Vagina (tissue), 2 donors: Measurements from ENCODE around the gene SLC3A2. TPM values are rescaled to one million over a fixed set of nuclear protein-coding genes. Genes with fewer than 3 reads are reported as not detected.

Experiments
- DNase-seq, 2 donors: peaks; one replicate each; pipeline ENCODE4 v3.0.0-alpha.2; 2017; ENCODE audit errors: extremely low spot score in 2 of 2
- H3K27ac ChIP-seq: fragments of 200-600 bp; sonication (generic); one replicate; pipeline ENCODE4 v1.5.1; 2019
- H3K27me3 ChIP-seq: fragments of 200-600 bp; sonication (generic); one replicate; pipeline ENCODE4 v1.5.1; 2019
- H3K36me3 ChIP-seq, 2 donors: fragments of 200-600 bp; sonication (generic); one replicate each; pipeline ENCODE4 v1.5.1; 2017 to 2019
- H3K4me1 ChIP-seq: fragments of 200-600 bp; sonication (generic); one replicate; pipeline ENCODE4 v1.5.1; 2019
- H3K4me3 ChIP-seq, 2 donors: fragments of 200-600 bp; sonication (generic); 1 replicate in 1 of 2; 2 replicates in 1 of 2; pipeline ENCODE4 v1.5.1; 2016 to 2019
- H3K9me3 ChIP-seq: fragments of 200-600 bp; sonication (generic); one replicate; pipeline ENCODE4 v1.5.1; 2019
- POLR2A ChIP-seq, 2 donors: fragments of 450-650 bp; IDR thresholded peaks; one replicate each; pipeline ENCODE4 v1.6.1; 2017; ENCODE audit warnings: antibody characterized with exemption in 2 of 2, mild to moderate bottlenecking in 2 of 2, moderate library complexity in 2 of 2
- POLR2AphosphoS5 ChIP-seq, 2 donors: sonication (generic); formaldehyde crosslinking; IDR thresholded peaks; one replicate each; pipeline ENCODE4 v1.9.0; 2017; ENCODE audit warnings: antibody characterized with exemption in 2 of 2, mild to moderate bottlenecking in 2 of 2, low read depth in 1 of 2; ENCODE audit not compliant: insufficient read depth in 1 of 2
- intact Hi-C: fragments of 100-400 bp; cut with DNase I; formaldehyde crosslinking; loops from one replicate; pipeline ENCODE4 v1.15.1; 2023
- total RNA-seq: library from RNA; depleted of rRNA; stranded (reverse); fragments of >200 nt; gene quantifications from one replicate; pipeline ENCODE4 v1.2.3, GENCODE V29; 2016
- TF ChIP-seq, protein P1 (sequence below), 3 experiments: fragments of 450-650 bp in 2 of 3; fragments of 200-600 bp in 1 of 3; sonication (generic) in 1 of 3; IDR thresholded peaks; one replicate each; pipeline ENCODE4 v1.5.1; 2017 to 2019; ENCODE audit warnings: antibody characterized with exemption in 3 of 3, mild to moderate bottlenecking in 2 of 3, moderate library complexity in 2 of 3

SLC3A2 gene
- total RNA-seq, 1 donor from 2014 or later = 169 TPM

DNA sequence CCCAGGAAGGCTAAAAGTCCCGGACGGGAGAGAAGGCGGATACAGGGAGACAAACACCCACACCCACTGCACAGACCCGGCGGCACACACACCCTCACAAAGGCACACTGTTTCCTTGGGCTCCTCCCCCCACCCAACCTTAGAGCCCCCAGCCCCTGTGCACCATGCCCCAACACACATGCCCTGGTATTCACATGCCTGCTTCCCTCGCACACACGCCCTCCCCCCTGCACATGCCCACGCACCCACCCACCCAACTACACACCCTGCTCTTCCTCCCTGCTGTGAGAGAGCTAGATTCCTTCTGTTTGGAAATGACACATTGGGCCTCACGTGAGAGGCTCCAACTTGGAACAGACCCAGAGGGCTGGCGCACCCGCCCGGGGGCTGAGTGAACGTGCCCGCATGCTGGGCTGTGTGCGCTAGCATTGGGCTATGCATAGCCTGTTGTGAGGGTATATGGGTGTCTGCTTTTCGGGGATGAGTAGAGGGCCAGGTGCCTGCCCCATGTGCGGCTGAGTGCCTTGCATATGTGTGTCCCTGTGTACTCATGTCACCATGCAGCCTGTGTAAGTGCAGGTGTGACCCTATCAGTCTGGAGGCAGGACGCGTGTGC is 41.0 kb downstream of the SLC3A2 start:
- DNase-seq = no peak
- Histone ChIP-seq H3K36me3 (no peaks in the 10 kb centered on the region), H3K27ac (no peak overlapping the region), H3K4me3 (no peak overlapping the region), H3K27me3 (peaks cover 7% of the 10 kb centered on the region), H3K9me3 (no peaks in the 10 kb centered on the region), H3K4me1 (peaks cover 38% of the 10 kb centered on the region)
- intact Hi-C loops = no loop called here
- TF ChIP-seq POLR2AphosphoS5 (IDR thresholded peaks at IDR 0.05; ENCODE audit: insufficient read depth in 1 of 2, low read depth in 1 of 2) (no peak), POLR2A (IDR thresholded peaks at IDR 0.05) (no peak)
- TF ChIP-seq, protein P1, sequence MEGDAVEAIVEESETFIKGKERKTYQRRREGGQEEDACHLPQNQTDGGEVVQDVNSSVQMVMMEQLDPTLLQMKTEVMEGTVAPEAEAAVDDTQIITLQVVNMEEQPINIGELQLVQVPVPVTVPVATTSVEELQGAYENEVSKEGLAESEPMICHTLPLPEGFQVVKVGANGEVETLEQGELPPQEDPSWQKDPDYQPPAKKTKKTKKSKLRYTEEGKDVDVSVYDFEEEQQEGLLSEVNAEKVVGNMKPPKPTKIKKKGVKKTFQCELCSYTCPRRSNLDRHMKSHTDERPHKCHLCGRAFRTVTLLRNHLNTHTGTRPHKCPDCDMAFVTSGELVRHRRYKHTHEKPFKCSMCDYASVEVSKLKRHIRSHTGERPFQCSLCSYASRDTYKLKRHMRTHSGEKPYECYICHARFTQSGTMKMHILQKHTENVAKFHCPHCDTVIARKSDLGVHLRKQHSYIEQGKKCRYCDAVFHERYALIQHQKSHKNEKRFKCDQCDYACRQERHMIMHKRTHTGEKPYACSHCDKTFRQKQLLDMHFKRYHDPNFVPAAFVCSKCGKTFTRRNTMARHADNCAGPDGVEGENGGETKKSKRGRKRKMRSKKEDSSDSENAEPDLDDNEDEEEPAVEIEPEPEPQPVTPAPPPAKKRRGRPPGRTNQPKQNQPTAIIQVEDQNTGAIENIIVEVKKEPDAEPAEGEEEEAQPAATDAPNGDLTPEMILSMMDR (IDR thresholded peaks at IDR 0.05) = no peak

DNA sequence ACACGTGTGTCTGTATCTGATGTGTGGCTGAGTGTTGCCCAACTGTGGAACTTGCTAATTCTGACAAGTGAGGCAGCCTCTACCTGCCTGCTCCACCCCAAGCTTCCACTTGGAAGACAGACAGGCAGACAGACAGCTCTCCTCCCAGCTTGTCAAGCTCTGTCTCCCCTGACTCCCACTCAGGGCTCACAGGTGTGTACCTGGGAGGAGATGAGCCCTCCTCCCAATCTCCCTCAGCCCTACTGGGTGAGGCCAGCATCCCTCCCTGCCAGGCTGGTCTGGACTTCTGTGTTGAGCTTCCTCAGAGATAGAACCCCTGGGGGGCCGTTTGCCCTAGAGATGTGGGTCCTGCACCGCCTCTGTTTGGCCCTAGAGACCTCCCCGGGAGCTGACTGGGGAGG is 41.5 kb downstream of the SLC3A2 start:
- H3K27me3 ChIP-seq = peaks cover 12% of the 10 kb centered on the region
- TF ChIP-seq, protein P1 (IDR thresholded peaks at IDR 0.05) = no peak
- TF ChIP-seq POLR2A (IDR thresholded peaks at IDR 0.05) = no peak
- TF ChIP-seq POLR2AphosphoS5 (IDR thresholded peaks at IDR 0.05; ENCODE audit: insufficient read depth in 1 of 2, low read depth in 1 of 2) = no peak
- H3K4me1 ChIP-seq = peaks cover 41% of the 10 kb centered on the region
- H3K36me3 ChIP-seq = no peaks in the 10 kb centered on the region
- H3K4me3 ChIP-seq = no peak overlapping the region
- no peak for DNase-seq
- intact Hi-C loops = no loop called here
- H3K27ac ChIP-seq = no peak overlapping the region
- H3K9me3 ChIP-seq = no peaks in the 10 kb centered on the region

DNA sequence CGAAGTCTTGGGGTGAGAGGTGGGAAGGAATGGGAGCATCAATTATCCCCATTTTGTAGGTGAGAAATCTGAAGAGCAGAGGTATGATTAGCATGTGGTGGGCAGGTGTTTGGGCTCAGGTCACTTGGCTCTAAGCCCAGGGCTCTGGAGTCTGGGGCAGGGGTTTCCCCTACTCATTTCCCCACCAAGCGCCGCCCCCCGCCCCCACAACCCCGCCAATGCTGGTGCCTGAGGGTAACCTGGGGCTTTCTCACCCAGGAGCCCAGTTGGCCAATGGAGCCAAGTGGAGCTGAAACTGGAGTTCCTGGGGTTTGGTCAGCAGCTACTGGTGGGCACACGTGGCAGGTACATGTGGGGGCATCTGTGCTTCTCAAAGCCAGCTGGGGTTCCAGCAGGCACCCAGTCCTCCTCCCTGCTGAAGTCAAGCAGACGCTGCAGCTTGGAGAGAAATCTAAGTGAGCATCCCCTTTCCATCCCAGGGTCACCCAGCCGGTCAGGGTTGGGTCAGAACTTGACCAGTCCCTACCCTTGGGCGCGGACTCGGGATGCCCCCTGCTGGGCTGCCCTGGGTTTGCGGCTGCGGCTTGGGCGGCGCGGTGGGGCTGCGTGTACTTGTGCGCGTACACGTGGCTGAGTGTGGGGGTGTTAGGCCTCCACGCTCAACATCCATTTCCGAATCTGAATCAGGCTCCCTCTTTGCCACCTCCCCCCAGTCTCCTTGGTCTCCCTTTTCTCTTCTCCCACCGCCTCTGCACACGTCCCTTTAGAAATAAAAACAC is 42.1 kb downstream of the SLC3A2 start:
- Histone ChIP-seq H3K4me3 (no peak overlapping the region), H3K36me3 (no peaks in the 10 kb centered on the region), H3K4me1 (peaks cover 41% of the 10 kb centered on the region), H3K27me3 (peaks cover 12% of the 10 kb centered on the region), H3K27ac (no peak overlapping the region), H3K9me3 (no peaks in the 10 kb centered on the region)
- TF ChIP-seq POLR2AphosphoS5 (IDR thresholded peaks at IDR 0.05; ENCODE audit: insufficient read depth in 1 of 2, low read depth in 1 of 2) (no peak), POLR2A (IDR thresholded peaks at IDR 0.05) (no peak)
- TF ChIP-seq, protein P1 (IDR thresholded peaks at IDR 0.05) = no peak
- intact Hi-C loops = no loop called here
- DNase-seq = no peak

DNA sequence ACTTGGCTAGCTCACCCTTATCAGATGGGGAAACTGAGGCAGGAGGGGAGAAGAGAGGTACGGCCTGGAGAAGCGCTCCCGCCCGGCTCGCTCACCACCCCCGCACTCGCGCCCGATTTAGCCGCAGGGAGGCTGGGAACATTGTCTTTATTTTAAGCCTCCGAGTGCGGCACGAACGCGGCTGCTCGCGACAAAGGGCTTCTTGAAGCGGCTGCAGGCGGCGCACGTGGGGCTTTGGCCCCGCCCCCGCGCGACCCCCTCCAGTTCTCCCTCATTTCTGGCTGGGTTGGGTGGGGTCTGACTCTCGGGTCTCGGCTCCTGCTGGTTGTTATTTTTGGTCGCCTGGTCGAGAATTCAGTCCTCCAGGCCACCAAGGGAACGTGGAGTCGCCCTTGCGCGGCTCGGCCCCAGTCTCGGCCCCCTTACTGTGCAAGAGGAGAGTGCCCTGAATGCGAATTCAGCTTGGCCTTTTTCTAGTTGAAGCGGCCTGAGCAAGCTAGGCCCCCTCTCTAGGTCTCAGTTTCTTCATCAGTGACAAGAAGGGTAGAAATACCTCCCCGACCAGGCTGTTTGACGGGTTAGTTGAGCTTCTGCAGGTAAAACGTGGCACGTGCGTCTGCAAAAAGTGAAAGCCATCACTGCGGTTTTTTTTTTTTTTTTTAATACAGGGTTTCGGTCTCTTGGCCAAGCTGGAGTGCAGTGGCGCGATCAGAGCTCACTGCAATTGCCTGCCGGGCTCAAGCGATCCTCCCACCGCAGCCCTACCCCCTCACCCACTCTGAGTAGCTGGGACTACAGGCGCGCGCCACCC is 43.1 kb downstream of the SLC3A2 start:
- peaks cover 12% of the 10 kb centered on the region for H3K27me3 ChIP-seq
- TF ChIP-seq POLR2A (IDR thresholded peaks at IDR 0.05) (no peak), POLR2AphosphoS5 (IDR thresholded peaks at IDR 0.05; ENCODE audit: insufficient read depth in 1 of 2, low read depth in 1 of 2) (no peak)
- TF ChIP-seq, protein P1 (IDR thresholded peaks at IDR 0.05) = no peak
- DNase-seq = no peak
- no peak overlapping the region for H3K27ac ChIP-seq
- intact Hi-C loops = no loop called here
- H3K4me3 ChIP-seq = peak overlapping the region; percentile 18 to 25
- no peaks in the 10 kb centered on the region for H3K9me3 ChIP-seq
- H3K4me1 ChIP-seq = peaks cover 41% of the 10 kb centered on the region
- no peaks in the 10 kb centered on the region for H3K36me3 ChIP-seq
